GM12874 (cell line): ENCODE results near the gene TSPAN33.

ENCODE experiments used
- TF ChIP-seq, protein P1 (sequence below): IDR thresholded peaks from 2 replicates; pipeline ENCODE4 v1.5.1; 2011; ENCODE audit warnings: low read depth, mild to moderate bottlenecking, control low read depth, low read length, moderate library complexity; ENCODE audit not compliant: insufficient read depth

Gene TSPAN33, protein sequence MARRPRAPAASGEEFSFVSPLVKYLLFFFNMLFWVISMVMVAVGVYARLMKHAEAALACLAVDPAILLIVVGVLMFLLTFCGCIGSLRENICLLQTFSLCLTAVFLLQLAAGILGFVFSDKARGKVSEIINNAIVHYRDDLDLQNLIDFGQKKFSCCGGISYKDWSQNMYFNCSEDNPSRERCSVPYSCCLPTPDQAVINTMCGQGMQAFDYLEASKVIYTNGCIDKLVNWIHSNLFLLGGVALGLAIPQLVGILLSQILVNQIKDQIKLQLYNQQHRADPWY

DNA sequence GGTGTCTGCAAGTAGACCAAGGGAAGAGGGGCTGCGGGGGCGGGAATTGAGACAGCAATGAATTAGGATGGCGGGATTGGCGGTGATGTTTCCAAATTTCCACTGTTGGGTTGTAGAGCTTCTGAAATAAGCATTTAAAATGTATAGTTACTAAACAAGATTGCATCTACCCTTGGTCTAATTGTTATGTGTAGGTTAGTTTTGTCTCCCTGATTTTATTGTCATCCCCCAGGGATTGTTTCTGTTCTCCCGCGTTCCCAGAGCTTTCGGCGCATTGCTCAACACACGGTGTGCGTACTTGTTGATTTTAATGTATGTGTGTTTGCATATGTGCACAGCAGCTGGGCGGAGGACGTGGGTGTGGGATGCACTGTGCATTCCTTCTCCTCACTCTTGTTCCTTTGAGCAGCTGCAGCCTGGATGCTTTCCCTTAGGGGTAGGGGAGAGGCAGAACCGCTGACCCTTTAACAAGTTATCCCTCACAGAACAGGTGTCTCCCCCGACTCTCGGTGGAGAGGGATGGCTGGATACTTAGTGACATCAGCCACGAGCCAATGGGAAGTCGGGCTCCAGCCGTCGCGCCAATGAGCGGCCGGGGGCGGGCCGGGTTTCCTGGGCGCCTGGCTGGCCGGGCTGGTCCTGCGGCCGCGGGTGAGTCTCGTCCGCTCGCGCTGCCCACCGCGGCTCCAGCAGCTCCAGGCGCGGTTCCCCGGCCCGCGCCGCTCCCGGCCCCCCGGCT is at the start of gene TSPAN33:
Gene TSPAN33, plus strand, starts transcription at position 613 of the 739 bp plus-strand sequence. CDS start 274 bp downstream, outside the sequence.
- TF ChIP-seq, protein P1, sequence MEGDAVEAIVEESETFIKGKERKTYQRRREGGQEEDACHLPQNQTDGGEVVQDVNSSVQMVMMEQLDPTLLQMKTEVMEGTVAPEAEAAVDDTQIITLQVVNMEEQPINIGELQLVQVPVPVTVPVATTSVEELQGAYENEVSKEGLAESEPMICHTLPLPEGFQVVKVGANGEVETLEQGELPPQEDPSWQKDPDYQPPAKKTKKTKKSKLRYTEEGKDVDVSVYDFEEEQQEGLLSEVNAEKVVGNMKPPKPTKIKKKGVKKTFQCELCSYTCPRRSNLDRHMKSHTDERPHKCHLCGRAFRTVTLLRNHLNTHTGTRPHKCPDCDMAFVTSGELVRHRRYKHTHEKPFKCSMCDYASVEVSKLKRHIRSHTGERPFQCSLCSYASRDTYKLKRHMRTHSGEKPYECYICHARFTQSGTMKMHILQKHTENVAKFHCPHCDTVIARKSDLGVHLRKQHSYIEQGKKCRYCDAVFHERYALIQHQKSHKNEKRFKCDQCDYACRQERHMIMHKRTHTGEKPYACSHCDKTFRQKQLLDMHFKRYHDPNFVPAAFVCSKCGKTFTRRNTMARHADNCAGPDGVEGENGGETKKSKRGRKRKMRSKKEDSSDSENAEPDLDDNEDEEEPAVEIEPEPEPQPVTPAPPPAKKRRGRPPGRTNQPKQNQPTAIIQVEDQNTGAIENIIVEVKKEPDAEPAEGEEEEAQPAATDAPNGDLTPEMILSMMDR = no peak

DNA sequence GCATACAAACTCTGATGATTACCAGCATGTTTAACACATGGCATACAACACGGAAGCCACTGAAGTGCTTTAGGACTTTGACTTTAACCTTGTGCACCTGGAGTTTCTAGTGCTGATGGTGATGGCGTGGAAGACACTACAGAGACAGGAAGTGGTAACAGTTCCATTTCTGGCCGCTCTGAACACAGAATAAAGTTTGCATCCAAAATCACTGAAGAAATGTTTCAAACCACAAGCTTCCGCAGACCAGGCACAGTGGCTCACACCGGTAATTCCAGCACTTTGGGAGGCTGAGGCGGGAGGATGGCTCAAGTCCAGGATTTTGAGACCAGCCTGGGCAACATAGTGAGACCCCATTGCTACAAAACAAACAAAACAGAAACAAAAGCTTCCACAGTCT is 49.2 kb upstream of the TSPAN33 start:
- TF ChIP-seq, protein P1 = no peak

DNA sequence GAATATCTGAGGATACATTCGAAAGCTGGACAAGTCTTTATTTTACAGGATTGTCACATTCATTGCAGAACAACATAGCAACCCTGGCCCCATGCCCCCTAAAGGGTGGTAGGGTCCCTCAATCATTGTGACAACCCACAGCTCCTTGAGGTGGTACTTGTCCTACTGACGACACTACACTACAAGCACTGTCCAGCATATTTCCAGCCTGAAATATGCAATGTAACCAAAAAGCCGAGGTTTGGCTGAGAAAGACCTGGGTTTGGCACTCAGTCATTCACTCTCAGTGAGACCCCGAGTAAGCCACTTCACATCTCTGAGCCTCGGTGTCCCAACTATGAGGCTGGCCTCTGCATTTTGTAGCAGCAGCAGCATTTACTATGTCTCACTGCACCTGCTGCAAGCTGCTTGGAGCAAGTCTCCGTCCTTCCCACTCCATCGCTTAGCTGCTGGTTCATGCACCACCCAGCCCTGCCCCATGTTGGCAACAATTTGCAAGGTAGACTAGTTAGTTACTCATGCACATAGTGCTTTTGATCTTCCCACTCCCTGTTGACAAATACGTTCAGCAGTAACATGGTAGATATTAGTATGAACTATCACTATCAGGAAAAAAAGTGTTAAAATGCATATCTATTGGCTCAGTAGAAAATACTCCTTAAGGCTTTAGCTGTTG is 46.0 kb upstream of the TSPAN33 start:
- TF ChIP-seq, protein P1 = no peak

DNA sequence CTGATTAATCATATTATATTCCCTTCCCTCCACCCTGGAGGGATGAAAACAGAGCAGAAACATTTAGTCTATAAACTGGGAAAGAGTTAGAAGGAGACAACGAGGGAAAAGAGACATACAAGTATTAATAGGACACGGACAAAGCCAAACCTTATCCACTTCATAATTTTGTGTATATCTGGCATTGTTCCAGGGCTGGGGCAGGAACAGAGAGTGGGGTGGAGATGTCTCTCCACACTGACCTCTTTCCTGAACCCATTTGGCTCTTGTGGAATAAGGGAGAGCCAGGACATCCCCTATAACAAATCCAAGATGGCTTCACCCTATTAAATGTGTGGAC is 43.7 kb upstream of the TSPAN33 start:
- TF ChIP-seq, protein P1 = no peak

DNA sequence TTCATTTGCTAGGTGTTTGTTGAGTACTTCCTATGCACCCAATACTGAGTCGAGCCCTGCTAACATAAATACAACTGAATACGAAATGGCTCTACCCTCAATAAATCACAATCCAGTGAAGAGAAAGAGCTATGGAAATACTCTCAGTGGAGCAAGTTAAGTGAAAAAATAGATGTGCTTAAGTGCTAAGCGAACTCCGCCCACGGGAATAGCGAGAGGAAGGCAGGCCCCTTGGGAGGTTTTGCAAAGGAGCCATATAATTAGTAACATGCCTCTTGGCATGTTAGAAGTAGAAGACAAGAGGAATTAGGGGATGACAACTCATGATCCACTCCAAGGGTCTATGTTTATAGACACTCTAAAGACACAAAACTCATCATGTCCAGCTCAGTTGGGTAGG is 42.8 kb upstream of the TSPAN33 start:
- TF ChIP-seq, protein P1 = no peak

DNA sequence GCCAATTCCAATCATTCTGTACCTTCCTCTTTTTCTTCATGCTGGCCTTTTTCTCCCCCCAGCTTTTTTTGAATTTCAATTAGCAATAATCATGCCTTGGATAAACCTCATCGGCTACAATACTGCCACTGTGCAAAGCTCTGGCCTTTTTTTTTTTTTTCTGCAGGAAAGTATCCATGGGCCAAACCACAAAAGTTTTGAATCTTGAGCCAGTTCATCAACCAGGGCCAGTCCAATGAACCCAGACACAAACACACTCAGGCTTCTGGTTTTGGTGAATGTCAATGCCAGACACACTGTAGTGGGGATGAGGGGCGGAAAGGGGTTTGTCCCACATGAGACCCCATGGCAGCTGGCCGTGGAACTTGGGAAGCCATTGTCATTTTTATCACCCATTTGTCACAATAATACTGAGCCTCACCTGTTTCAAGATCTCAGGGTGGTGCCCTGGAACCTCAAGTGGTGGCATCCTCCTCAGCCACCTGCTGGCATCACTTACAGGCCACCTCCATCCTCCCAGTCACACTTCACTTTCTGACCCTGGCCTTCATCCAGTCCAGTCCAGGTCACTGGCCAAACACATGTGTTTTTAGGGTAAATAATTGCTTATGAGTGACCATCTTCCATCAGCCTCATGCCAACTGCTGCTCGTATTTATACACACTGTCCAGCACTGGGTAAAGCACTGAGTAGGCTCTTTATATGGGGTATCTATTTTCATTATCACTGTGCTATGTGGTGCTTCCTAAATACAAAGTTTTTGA is 40.8 kb upstream of the TSPAN33 start:
- TF ChIP-seq, protein P1 = no peak

DNA sequence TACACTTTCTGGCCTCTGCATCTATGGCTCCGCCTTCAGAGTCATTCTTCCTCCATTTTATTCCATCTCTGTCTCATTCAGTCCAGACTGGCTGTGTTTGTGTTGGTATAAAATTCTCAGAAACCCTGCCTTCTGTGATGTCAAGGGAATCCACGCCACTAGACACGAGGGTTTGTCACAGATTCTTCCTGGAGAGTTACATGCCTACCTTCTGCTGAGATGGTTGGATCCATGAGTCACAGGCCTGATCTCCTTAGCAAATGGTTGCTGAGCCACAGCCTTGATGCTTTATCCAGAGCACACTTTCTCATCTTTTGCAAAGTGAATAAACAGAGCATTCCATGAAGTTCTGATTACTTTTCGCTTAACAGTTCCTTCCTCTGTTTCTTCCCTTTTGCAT is 35.9 kb upstream of the TSPAN33 start:
- TF ChIP-seq, protein P1 = no peak
